Tibial artery (tissue), 4 donors: ENCODE measurements around the gene METTL21C.

Experiments used
- DNase-seq, 2 donors: peaks; one replicate each; pipeline ENCODE4 v3.0.0-alpha.2; 2019
- H3K27ac ChIP-seq, 2 donors: fragments of 200-600 bp; sonication (generic) in 1 of 2; 1 replicate in 1 of 2; 2 replicates in 1 of 2; pipeline ENCODE4 v1.5.1; 2018 to 2019; ENCODE audit warnings: mild to moderate bottlenecking in 1 of 2
- H3K27me3 ChIP-seq, 2 donors: fragments of 200-600 bp; sonication (generic) in 1 of 2; one replicate each; pipeline versions ENCODE4 v1.5.1 to v1.6.0; 2016 to 2019
- H3K36me3 ChIP-seq, 3 donors: fragments of 200-600 bp; sonication (generic) in 2 of 3; one replicate each; pipeline ENCODE4 v1.5.1; 2016 to 2019; ENCODE audit warnings: mild to moderate bottlenecking in 2 of 3
- H3K4me1 ChIP-seq, 4 donors: fragments of 200-600 bp; sonication (generic) in 2 of 4; 1 replicate in 3 of 4; 2 replicates in 1 of 4; pipeline ENCODE4 v1.5.1; 2016 to 2019
- H3K4me3 ChIP-seq, 2 donors: fragments of 200-600 bp; sonication (generic) in 1 of 2; 1 replicate in 1 of 2; 2 replicates in 1 of 2; pipeline ENCODE4 v1.5.1; 2018 to 2019; ENCODE audit warnings: mild to moderate bottlenecking in 2 of 2
- H3K9me3 ChIP-seq, 3 donors: fragments of 200-600 bp; sonication (generic) in 1 of 3; one replicate each; pipeline ENCODE4 v1.5.1; 2016 to 2019
- intact Hi-C: fragments of 100-400 bp; cut with DNase I; formaldehyde crosslinking; loops from one replicate; pipeline ENCODE4 v1.15.0; 2023; ENCODE audit warnings: low total_unique reads
- TF ChIP-seq, protein P1 (sequence below), 2 experiments: fragments of 200-600 bp in 1 of 2; fragments of 450-650 bp in 1 of 2; IDR thresholded peaks; one replicate each; pipeline ENCODE4 v1.5.1; 2017 to 2019; ENCODE audit warnings: antibody characterized with exemption in 2 of 2, mild to moderate bottlenecking in 1 of 2, moderate library complexity in 1 of 2

The METTL21C gene

DNA sequence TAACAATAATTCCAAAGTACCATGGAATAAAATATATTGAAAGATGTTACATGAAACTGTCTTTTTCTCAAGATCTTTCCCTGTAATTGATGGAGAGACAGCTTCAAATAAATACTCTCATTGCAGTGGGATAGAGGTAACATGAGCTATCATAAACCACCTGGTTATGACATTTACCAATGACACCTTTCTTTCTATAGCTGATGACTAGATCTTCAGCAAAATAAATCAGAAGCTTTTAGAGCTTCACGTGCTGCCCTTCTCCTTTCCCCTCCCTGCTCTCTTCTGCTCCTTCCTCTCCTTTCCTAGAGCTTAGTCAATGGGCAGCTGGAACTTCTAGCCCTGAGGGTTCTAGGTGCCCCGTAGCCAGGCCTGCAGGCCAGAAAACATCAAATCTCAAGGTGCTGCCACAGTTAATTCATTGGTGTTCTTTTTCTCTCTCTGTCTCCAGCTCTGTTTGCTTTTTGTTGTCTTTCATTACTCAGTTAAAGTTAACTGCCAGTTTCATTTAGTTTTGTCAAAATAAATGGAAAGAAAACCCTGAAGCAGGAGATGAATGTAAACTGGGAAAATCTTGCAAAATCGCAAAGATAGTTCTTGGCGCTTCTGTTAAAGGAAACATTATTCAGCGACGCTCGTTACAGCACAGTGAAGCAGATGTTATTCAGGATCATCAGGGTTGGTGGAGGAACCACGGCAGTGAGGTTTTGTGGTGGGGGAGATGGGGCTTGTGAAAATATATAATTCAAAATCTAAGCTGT is 8.3 kb upstream of the METTL21C start:
- H3K4me1 ChIP-seq: peaks cover 0 to 14% (median 0%) of the 10 kb centered on the region in 4 donors
- intact Hi-C loops: no loop called here
- H3K27ac ChIP-seq: no peak overlapping the region
- TF ChIP-seq, protein P1, sequence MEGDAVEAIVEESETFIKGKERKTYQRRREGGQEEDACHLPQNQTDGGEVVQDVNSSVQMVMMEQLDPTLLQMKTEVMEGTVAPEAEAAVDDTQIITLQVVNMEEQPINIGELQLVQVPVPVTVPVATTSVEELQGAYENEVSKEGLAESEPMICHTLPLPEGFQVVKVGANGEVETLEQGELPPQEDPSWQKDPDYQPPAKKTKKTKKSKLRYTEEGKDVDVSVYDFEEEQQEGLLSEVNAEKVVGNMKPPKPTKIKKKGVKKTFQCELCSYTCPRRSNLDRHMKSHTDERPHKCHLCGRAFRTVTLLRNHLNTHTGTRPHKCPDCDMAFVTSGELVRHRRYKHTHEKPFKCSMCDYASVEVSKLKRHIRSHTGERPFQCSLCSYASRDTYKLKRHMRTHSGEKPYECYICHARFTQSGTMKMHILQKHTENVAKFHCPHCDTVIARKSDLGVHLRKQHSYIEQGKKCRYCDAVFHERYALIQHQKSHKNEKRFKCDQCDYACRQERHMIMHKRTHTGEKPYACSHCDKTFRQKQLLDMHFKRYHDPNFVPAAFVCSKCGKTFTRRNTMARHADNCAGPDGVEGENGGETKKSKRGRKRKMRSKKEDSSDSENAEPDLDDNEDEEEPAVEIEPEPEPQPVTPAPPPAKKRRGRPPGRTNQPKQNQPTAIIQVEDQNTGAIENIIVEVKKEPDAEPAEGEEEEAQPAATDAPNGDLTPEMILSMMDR (IDR thresholded peaks at IDR 0.05): no peak
- H3K36me3 ChIP-seq: no peaks in the 10 kb centered on the region
- H3K27me3 ChIP-seq: no peaks in the 10 kb centered on the region
- DNase-seq: no peak
- H3K4me3 ChIP-seq: no peak overlapping the region
- peaks cover 0 to 3% (median 0%) of the 10 kb centered on the region in 3 donors for H3K9me3 ChIP-seq

DNA sequence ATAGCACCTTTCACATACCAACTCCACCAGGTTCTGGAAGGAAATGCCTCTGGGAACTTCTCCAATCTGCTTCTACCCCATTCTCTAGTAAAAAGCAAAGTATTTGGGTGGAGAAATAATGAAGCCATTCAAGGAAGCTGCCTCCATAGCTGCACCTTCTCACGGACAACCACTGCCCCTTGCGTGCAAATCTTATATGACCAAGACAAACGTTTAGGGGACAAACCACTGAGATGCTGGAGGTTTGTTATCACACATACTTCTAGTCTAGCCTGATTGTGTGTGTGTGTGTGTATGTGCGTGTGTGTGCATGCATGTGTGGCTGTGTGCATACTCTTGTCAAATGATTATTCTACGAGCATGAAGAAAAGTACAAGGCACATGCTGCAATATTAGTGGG is 6.5 kb upstream of the METTL21C start:
- Histone ChIP-seq H3K36me3 (no peaks in the 10 kb centered on the region), H3K27ac (no peak overlapping the region)

DNA sequence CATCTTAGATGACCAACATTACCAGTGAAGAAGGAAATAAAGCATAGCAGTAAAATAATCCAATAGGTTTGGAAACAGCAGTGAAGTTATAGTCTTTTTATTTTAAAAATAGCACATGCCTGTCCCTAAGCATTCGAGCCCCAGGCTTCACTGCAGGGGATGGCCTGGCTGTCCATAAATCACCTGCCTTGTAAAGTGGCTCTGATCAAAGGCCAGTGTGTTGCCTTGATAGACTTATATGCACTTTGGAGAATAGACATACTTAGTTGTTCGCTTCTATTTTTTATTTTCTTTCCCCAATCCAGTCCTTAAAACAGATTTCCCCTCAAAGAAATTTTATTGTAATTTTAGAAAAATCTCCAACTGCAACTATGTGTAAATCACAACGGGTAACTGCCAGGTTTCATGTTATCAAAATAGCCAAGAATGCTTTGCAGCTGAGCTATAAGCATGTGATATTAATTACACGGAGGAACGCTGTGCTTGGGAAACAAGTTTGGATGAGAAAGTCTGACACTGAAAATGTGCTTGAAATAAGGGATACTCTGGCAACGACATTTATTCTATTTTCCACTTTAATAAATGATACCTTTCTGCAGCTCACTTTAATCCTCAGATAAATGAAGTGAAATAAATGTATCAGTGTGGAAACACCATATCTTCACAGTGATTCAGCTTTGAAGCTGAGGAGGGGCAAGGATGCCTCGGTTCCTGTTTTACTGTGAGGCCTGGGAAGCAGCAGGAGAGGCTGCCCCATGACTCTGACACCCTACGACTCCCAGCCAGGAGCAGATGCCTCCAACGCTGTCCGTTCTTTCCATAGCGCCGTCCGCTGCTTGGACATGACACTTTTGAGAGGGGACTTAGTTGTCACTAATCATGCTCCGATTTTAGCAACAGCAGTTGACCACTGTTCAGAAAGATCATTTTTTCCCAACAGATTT is 5.5 kb upstream of the METTL21C start:
- peak in 1 of 2 donors; percentile 31 for DNase-seq
- Histone ChIP-seq H3K4me3 (no peak overlapping the region), H3K9me3 (peaks cover 0 to 3% (median 0%) of the 10 kb centered on the region in 3 donors), H3K36me3 (no peaks in the 10 kb centered on the region), H3K27me3 (no peaks in the 10 kb centered on the region), H3K4me1 (peaks cover 0 to 14% (median 0%) of the 10 kb centered on the region in 4 donors), H3K27ac (no peak overlapping the region)
- TF ChIP-seq, protein P1 (IDR thresholded peaks at IDR 0.05): no peak
- intact Hi-C loops: no loop called here

More for the DNA sequence above, 6.5 kb upstream of the METTL21C start:
- Histone ChIP-seq H3K9me3 (peaks cover 0 to 3% (median 0%) of the 10 kb centered on the region in 3 donors), H3K4me3 (no peak overlapping the region), H3K27me3 (no peaks in the 10 kb centered on the region), H3K4me1 (peaks cover 0 to 14% (median 0%) of the 10 kb centered on the region in 4 donors)
- intact Hi-C loops: no loop called here
- DNase-seq: no peak
- TF ChIP-seq, protein P1 (IDR thresholded peaks at IDR 0.05): no peak

DNA sequence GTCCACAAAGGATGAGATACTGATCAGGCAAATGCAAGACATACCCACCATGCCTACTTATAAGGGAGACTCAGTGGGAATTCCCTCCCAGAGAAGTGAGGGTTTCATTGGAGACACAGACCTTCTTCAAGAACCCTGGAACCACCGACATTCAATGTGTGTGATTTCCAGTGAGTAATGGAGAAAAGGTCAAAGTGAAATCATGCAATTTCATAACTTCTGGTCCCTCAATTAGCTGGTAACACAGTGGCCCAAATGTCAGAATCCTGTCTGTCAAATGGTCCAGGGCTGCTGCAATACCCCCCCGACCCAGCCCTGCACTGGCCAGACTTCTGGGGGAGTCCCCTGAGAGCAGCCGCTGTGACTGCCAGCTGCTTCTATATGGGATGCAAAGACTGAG is 4.7 kb upstream of the METTL21C start:
- TF ChIP-seq, protein P1 (IDR thresholded peaks at IDR 0.05): no peak
- Histone ChIP-seq H3K36me3 (no peaks in the 10 kb centered on the region), H3K27me3 (no peaks in the 10 kb centered on the region), H3K27ac (no peak overlapping the region), H3K9me3 (peaks cover 0 to 3% (median 0%) of the 10 kb centered on the region in 3 donors), H3K4me1 (peaks cover 0 to 14% (median 0%) of the 10 kb centered on the region in 4 donors), H3K4me3 (no peak overlapping the region)
- DNase-seq: no peak
- intact Hi-C loops: no loop called here

DNA sequence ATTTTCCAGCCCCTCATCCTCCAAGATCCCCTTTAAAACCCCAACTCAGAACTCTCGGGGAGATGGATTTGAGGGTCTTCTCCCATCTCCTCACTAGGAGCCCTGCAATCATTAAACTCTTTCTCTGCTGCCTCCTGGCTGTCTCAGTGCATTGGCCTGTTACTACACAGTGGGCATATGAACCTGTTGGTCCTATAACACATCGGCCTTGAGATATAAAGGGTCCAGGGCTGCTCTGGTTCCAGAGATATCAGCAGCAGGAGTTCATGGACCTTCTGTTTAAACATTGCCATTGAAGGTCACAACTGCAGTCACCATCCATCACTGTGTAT is 3.8 kb upstream of the METTL21C start:
- DNase-seq: no peak
- H3K4me1 ChIP-seq: peaks cover 0 to 14% (median 0%) of the 10 kb centered on the region in 4 donors
- no peak overlapping the region for H3K27ac ChIP-seq
- no peak overlapping the region for H3K4me3 ChIP-seq
- TF ChIP-seq, protein P1 (IDR thresholded peaks at IDR 0.05): no peak
- H3K27me3 ChIP-seq: no peaks in the 10 kb centered on the region
- intact Hi-C loops: no loop called here
- peaks cover 0 to 3% (median 0%) of the 10 kb centered on the region in 3 donors for H3K9me3 ChIP-seq
- no peaks in the 10 kb centered on the region for H3K36me3 ChIP-seq
